ENCODE results near the gene ARHGEF38.

The ARHGEF38 gene

GRCh38 chr4:105708181-105709080 is 156.0 kb downstream of the ARHGEF38 start, which contains the start of the genes GSTCD and INTS12 (continued):
- no peak for TF ChIP-seq AEBP2 (tag by site-specific recombination; IDR thresholded peaks at IDR 0.05; ENCODE audit: borderline replicate concordance)
- TF ChIP-seq ZNF645 (tag by site-specific recombination; IDR thresholded peaks at IDR 0.05) = 0 out of 2 replicates have a peak, but pooled peaks have one; percentile 18
- TF ChIP-seq ZNF146 (tag by site-specific recombination; IDR thresholded peaks at IDR 0.05) = peak; percentile 71
- peak; percentile 80 for TF ChIP-seq ZFP69B (tag by site-specific recombination; IDR thresholded peaks at IDR 0.05)
- TF ChIP-seq ZNF549 (tag by site-specific recombination; IDR thresholded peaks at IDR 0.05) = 0 out of 2 replicates have a peak, but pooled peaks have one; percentile 5
- TF ChIP-seq ZNF449 (tag by site-specific recombination; IDR thresholded peaks at IDR 0.05) = peak; percentile 27; the same call in 1 of the 2 replicates
- TF ChIP-seq ZNF114 (tag by site-specific recombination; IDR thresholded peaks at IDR 0.05) = no peak
- TF ChIP-seq SETDB1 (IDR thresholded peaks at IDR 0.05; ENCODE audit: insufficient read length, low read length) = no peak
- TF ChIP-seq ZNF26 (tag by site-specific recombination; IDR thresholded peaks at IDR 0.05) = no peak
- peak; percentile 93 for TF ChIP-seq SP7 (tag by site-specific recombination; IDR thresholded peaks at IDR 0.05)
- TF ChIP-seq ZNF391 (tag by site-specific recombination; IDR thresholded peaks at IDR 0.05; ENCODE audit: borderline replicate concordance, low read depth) = peak; percentile 97
- peak; percentile 94 for TF ChIP-seq ZSCAN5A (tag by site-specific recombination; IDR thresholded peaks at IDR 0.05)
- no peak for TF ChIP-seq ZNF155 (tag by site-specific recombination; IDR thresholded peaks at IDR 0.05)
- no peak for TF ChIP-seq BCL6B (tag by site-specific recombination; IDR thresholded peaks at IDR 0.05)
- no peak; the same call in 1 of the 2 replicates for TF ChIP-seq ZNF623 (tag by site-specific recombination; IDR thresholded peaks at IDR 0.05)
- 0 out of 2 replicates have a peak, but pooled peaks have one; percentile 61 for TF ChIP-seq ZNF121 (tag by site-specific recombination; IDR thresholded peaks at IDR 0.05)
- peak; percentile 94 for TF ChIP-seq ZSCAN18 (tag by site-specific recombination; IDR thresholded peaks at IDR 0.05)
- no peak for TF ChIP-seq ZFP41 (tag by site-specific recombination; IDR thresholded peaks at IDR 0.05; ENCODE audit: borderline replicate concordance)
- no peak for TF ChIP-seq ZNF211 (tag by site-specific recombination; IDR thresholded peaks at IDR 0.05; ENCODE audit: low read depth)
- TF ChIP-seq GLI4 (tag by site-specific recombination; IDR thresholded peaks at IDR 0.05) = peak; percentile 98
- TF ChIP-seq ZBTB8A (tag by site-specific recombination; IDR thresholded peaks at IDR 0.05) = peak; percentile 67
- no peak for TF ChIP-seq ZNF433 (tag by site-specific recombination; IDR thresholded peaks at IDR 0.05; ENCODE audit: low read depth)
- 0 out of 2 replicates have a peak, but pooled peaks have one; percentile 59 for TF ChIP-seq ZNF184 (tag by site-specific recombination; IDR thresholded peaks at IDR 0.05)
- no peak for TF ChIP-seq RBAK (tag by site-specific recombination; IDR thresholded peaks at IDR 0.05)
- peak; percentile 35 for TF ChIP-seq GLIS2 (tag by site-specific recombination; IDR thresholded peaks at IDR 0.05)
- TF ChIP-seq ZNF274 (IDR thresholded peaks at IDR 0.05; ENCODE audit: low read length) = no peak
- TF ChIP-seq ZNF274 (tag by site-specific recombination; IDR thresholded peaks at IDR 0.05; ENCODE audit: borderline replicate concordance) = no peak
- TF ChIP-seq ZNF843 (tag by site-specific recombination; IDR thresholded peaks at IDR 0.05) = peak; percentile 77
- 0 out of 2 replicates have a peak, but pooled peaks have one; percentile 22 for TF ChIP-seq MYNN (tag by site-specific recombination; IDR thresholded peaks at IDR 0.05; ENCODE audit: borderline replicate concordance)

Data from HEK293 (cell line).